Left cardiac atrium (tissue), 4 donors: ENCODE data around the gene FHIP1B. TPM values are rescaled to one million over a fixed set of nuclear protein-coding genes. Genes with fewer than 3 reads are reported as not detected.
A peak's percentile ranks its signal among the peaks of the same experiment; 100 is the strongest.

Source experiments
- ATAC-seq, 2 donors: fragments of 200-7000 bp; cut with Tn5 transposase; one replicate each; pipeline ENCODE4 v1.9.1; 2020; ENCODE audit warnings: mild to moderate bottlenecking in 2 of 2, moderate library complexity in 2 of 2
- DNase-seq: peaks from one replicate; pipeline ENCODE4 v3.0.0-alpha.2; 2020
- intact Hi-C, 2 donors: fragments of 100-400 bp; cut with DNase I; formaldehyde crosslinking; loops; one replicate each; pipeline versions ENCODE4 v1.14.1 to v1.15.1; 2022 to 2023
- total RNA-seq, 2 donors: library from RNA; stranded (reverse); fragmentation: NEBNext Ultra II Directional; extraction: Animal tissue kit (Norgen Biotek cat#: 25700); gene quantifications; one replicate each; pipeline ENCODE4 v1.2.1, GENCODE V29; 2021
- donor health status: DM: no; HTN: yes; CAD: no.
- donor health status: DM: no; HTN: yes; CAD: no; lungs with severe emphysema.
- donor health status: DM: yes; HTN: yes; CAD: no.
- donor health status: Dilated cardiomyopathy.

Gene FHIP1B
- total RNA-seq, 2 donors from 2014 or later, result 16.0 to 16.6 TPM

DNA sequence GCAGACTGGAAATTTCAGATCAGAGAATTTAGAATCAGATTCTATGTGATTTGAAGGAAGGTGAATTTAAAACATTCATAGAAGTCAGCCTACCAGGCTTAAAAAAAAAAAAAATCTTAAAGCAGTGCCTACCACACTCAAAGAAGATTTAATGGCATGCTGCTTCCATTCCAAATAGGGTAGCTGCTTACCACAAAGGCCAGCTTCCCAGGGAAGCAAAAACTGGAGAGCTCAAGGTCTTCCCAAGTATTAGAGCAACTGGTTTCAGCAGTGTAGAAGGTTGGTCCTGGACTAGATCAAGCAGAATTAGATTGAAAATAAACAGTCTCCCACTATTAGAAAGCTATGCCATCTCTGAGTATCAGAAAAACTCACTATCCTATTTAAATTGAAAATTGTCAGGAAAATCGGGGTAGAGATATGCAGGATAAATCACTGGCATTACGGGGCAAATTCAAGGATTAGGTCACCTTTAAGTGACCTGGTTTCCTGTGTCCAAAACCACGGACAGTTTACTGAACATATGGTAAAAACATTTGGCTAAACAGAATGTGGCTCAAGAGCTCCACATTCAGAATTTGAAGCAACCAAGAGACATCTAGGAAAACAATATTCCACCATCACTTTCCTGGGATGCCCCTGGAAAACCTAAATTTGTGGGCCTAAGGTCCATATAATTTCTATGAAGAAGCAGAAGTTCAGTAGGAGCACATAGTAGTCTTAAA is 27.8 kb downstream of the FHIP1B start:
- ATAC-seq (no peak), DNase-seq (no peak)
- intact Hi-C loops, result no loop called here

GRCh38 chr11:6205366-6205765 is 29.1 kb downstream of the FHIP1B start, which contains the start of gene C11orf42:
C11orf42 (plus strand) TSS chr11:6205557; CDS start chr11:6205616, 59 bp downstream.
- ATAC-seq, result no peak
- intact Hi-C loops, result no loop called here
- DNase-seq, result no peak

- DNase-seq (no peak), ATAC-seq (no peak)
- intact Hi-C loops, result no loop called here
Observed at GRCh38 chr11:6204706-6205105, 29.7 kb downstream of the FHIP1B start.

GRCh38 chr11:6203327-6203726 is 31.1 kb downstream of the FHIP1B start:
- DNase-seq (no peak), ATAC-seq (no peak)
- intact Hi-C loops, result no loop called here

GRCh38 chr11:6202041-6202440 is 32.4 kb downstream of the FHIP1B start:
- intact Hi-C loops, result no loop called here
- DNase-seq (no peak), ATAC-seq (no peak)

- intact Hi-C loops, result no loop called here
- ATAC-seq, result no peak
Observed at GRCh38 chr11:6201481-6201880, 33.0 kb downstream of the FHIP1B start.

DNA sequence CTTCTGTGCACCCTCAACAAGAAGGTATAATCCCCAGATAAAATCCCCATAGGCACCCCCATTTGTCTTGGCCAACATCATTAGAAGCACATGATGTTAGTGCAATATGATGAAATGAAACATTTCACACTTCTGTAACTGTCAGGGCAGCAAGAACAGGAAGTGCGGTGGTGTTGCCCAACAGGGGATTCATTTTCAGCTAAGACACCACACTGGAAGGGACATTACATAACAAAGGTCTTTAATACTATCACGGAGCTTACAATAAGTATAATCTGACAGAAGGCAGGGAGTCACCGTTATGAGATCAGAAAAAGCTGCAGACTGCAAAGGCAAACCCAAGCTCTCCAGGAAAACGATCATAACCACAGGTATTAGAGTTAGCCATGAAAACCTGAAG is 33.5 kb downstream of the FHIP1B start:
- ATAC-seq, result peak; percentile 58 to 63
- peak; percentile 50 for DNase-seq
- intact Hi-C loops, result no loop called here

More at GRCh38 chr11:6201481-6201880, 33.0 kb downstream of the FHIP1B start:
- no peak for DNase-seq

DNA sequence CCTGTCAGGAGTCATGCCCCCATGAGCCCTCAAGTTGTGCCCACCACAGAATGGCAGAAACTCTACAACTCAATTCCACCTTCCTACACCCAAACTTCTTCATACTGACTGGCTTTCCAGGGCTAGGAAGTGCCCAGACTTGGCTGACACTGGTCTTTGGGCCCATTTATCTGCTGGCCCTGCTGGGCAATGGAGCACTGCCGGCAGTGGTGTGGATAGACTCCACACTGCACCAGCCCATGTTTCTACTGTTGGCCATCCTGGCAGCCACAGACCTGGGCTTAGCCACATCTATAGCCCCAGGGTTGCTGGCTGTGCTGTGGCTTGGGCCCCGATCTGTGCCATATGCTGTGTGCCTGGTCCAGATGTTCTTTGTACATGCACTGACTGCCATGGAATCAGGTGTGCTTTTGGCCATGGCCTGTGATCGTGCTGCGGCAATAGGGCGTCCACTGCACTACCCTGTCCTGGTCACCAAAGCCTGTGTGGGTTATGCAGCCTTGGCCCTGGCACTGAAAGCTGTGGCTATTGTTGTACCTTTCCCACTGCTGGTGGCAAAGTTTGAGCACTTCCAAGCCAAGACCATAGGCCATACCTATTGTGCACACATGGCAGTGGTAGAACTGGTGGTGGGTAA is 35.1 kb downstream of the FHIP1B start, which contains the start of gene OR52W1:
Gene OR52W1 (plus strand): TSS at position 51 of the 637 bp plus-strand sequence. CDS start 0 bp downstream, at position 51.
- no peak for ATAC-seq
- DNase-seq, result no peak
- intact Hi-C loops, result no loop called here

DNA sequence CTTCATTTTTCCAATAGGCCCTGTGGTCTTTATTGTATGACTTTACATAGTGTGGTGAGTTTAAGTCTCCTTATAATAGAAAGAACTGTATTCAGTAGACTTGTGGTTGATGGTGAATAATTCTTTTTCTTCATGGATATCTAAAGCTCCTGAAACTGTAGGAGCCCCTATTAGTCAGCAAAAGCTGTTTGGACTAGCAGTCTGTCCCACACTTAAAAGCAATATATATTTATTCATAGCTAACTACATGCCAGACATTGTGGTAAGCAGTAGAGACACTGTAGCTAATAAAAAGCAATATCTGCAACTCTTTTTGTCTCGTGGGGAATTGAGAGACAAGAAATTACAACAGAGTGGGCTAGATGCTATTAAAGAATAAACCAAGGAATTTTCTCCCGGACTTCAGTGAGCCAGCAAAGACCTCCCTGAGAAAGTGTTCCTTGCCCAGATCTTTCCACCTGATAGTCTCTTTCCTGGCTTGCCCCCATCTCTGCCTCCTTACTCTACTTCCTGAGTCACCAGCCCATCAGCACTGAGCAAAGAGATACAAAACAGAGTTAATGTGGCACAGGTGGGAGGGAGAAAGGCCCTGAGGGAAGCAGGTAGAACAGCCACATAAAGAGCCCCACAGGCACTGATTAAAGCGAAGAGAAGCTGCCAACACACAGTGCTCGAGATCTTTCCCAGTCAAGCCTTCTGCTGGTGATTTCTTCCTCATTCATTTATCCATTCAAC is 36.8 kb downstream of the FHIP1B start:
- ATAC-seq, result no peak
- intact Hi-C loops, result no loop called here
- DNase-seq, result no peak

- intact Hi-C loops, result no loop called here
- ATAC-seq (no peak), DNase-seq (no peak)
Observed at GRCh38 chr11:6196396-6196795, 38.0 kb downstream of the FHIP1B start.

DNA sequence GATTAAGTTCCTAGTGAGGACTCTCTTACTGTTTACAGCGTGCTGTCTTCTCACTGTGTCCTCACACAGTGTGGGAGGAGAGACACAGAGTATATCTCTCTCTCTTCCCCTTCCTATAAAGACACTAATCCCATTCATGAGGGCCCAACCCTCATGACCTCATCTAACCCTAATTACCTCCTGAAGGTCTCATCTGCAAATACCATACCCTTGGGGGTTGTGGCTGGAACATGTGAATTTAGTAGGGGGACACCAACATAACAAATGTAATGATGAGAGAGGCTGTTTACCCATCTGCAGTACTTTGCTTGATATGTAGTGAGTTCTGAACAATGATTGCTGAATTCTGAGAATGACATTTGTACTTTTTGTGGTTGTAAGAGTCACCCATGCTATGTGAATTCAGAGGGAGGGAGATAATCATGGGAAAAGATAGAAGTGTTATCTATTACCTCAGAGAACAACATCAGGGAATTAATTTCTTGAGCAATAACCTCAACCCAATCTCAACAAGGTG is 40.3 kb downstream of the FHIP1B start:
- no peak for DNase-seq
- ATAC-seq, result no peak
- intact Hi-C loops, result no loop called here

DNA sequence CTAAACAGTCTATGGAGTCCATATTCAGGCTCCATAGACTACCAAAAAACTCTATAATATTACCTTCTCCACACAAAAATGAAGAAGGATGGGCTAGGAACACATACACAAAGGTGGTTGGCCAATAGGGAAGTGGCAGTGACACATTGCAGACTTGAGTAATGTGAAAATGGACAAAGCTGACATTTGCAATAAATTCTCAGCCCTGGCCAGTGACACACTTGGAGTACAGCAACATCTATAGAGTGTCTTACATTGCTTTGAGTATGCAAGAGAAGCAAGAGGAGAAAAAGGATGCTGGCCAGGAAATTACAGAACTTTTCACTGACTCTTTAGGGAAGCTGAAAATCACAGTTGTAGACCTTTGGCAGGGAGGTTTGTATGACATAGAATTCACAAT is 42.7 kb downstream of the FHIP1B start:
- intact Hi-C loops, result no loop called here
- DNase-seq (no peak), ATAC-seq (no peak)

GRCh38 chr11:6175440-6175839 is 59.0 kb downstream of the FHIP1B start:
- ATAC-seq (no peak), DNase-seq (no peak)
- intact Hi-C loops, result no loop called here

GRCh38 chr11:6170226-6170625 is 64.2 kb downstream of the FHIP1B start, which contains the start of gene OR52B2:
OR52B2 (minus strand) TSS chr11:6170326; CDS start chr11:6170326, 0 bp downstream.
- intact Hi-C loops, result no loop called here
- ATAC-seq (no peak), DNase-seq (no peak)

Other genes starting within 250 kb of the FHIP1B start
- gene OR52L1, start 247.7 kb downstream of the FHIP1B start, total RNA-seq, result not detected
- gene OR56A4, start 227.7 kb downstream of the FHIP1B start, total RNA-seq, result not detected
- not detected for gene OR56A1, start 203.9 kb downstream of the FHIP1B start, total RNA-seq
- not detected for gene OR56B4, start 127.0 kb downstream of the FHIP1B start, total RNA-seq
- gene OR52B2, start 64.3 kb downstream of the FHIP1B start, total RNA-seq, result not detected
- not detected for gene OR52W1, start 35.4 kb downstream of the FHIP1B start, total RNA-seq
- not detected for gene C11orf42, start 29.1 kb downstream of the FHIP1B start, total RNA-seq
- not detected for gene CNGA4, start 4.5 kb upstream of the FHIP1B start, total RNA-seq
- gene CCKBR, start 25.2 kb upstream of the FHIP1B start, total RNA-seq, result not detected
- gene CAVIN3, start 85.9 kb upstream of the FHIP1B start, total RNA-seq, result 10 to 100 TPM; 42.0 to 51.5 TPM
- 10 to 100 TPM; 50.8 to 56.3 TPM for gene SMPD1, start 155.8 kb upstream of the FHIP1B start, total RNA-seq
- 10 to 100 TPM; 65.5 to 75.9 TPM for gene APBB1, start 184.5 kb upstream of the FHIP1B start, total RNA-seq
- gene HPX, start 206.4 kb upstream of the FHIP1B start, total RNA-seq, result 1 to 10 TPM in 1 of 2 donors, under 1 TPM in 1; 0.38 to 1.0 TPM
- 10 to 100 TPM; 10.6 to 14.5 TPM for gene TRIM3, start 239.3 kb upstream of the FHIP1B start, total RNA-seq
- gene ARFIP2, start 246.7 kb upstream of the FHIP1B start, total RNA-seq, result 10 to 100 TPM; 18.6 to 32.6 TPM
- 10 to 100 TPM; 19.9 to 33.0 TPM for gene TIMM10B, start 246.9 kb upstream of the FHIP1B start, total RNA-seq